Central memory CD8-positive, alpha-beta T cell (primary cell): ENCODE data around the gene C15orf39.
A peak's percentile ranks its signal among the peaks of the same experiment; 100 is the strongest.

ENCODE experiments used
- ATAC-seq: fragments of 150-1000 bp; cut with Tn5 transposase; replicated peaks from 2 replicates; pipeline ENCODE4 v1.10.0; 2022; ENCODE audit warnings: mild to moderate bottlenecking, moderate FRiP score, moderate number of reproducible peaks; ENCODE audit not compliant: poor library complexity, severe bottlenecking; ENCODE audit errors: extremely low read depth
- DNase-seq, 2 donors: peaks; one replicate each; pipeline ENCODE4 v3.0.0; 2021; ENCODE audit warnings: low spot score in 2 of 2
- H3K27ac Mint-ChIP-seq: one replicate; pipeline ENCODE4 v1.8.0; 2022; ENCODE audit warnings: low read depth, mild to moderate bottlenecking, moderate library complexity, mixed read lengths
- H3K27me3 Mint-ChIP-seq: one replicate; pipeline ENCODE4 v1.8.0; 2022; ENCODE audit warnings: mixed read lengths
- H3K36me3 Mint-ChIP-seq: one replicate; pipeline ENCODE4 v1.8.0; 2022; ENCODE audit warnings: mild to moderate bottlenecking, moderate library complexity, mixed read lengths; ENCODE audit not compliant: insufficient read depth
- H3K4me1 Mint-ChIP-seq: one replicate; pipeline ENCODE4 v1.8.0; 2022; ENCODE audit warnings: mixed read lengths
- H3K4me3 Mint-ChIP-seq: one replicate; pipeline ENCODE4 v1.8.0; 2022; ENCODE audit warnings: mild to moderate bottlenecking, moderate library complexity, mixed read lengths
- H3K9me3 Mint-ChIP-seq: one replicate; pipeline ENCODE4 v1.8.0; 2022; ENCODE audit warnings: mixed read lengths

The C15orf39 gene

GRCh38 chr15:75194397-75194796 is 7.3 kb upstream of the C15orf39 start:
- no peak for DNase-seq
- Mint-ChIP-seq H3K9me3 (no peaks in the 10 kb centered on the region), H3K27me3 (no peaks in the 10 kb centered on the region), H3K36me3 (peaks cover 4% of the 10 kb centered on the region), H3K4me1 (no peaks in the 10 kb centered on the region), H3K27ac (no peak overlapping the region), H3K4me3 (no peak overlapping the region)
- no peak for ATAC-seq

DNA sequence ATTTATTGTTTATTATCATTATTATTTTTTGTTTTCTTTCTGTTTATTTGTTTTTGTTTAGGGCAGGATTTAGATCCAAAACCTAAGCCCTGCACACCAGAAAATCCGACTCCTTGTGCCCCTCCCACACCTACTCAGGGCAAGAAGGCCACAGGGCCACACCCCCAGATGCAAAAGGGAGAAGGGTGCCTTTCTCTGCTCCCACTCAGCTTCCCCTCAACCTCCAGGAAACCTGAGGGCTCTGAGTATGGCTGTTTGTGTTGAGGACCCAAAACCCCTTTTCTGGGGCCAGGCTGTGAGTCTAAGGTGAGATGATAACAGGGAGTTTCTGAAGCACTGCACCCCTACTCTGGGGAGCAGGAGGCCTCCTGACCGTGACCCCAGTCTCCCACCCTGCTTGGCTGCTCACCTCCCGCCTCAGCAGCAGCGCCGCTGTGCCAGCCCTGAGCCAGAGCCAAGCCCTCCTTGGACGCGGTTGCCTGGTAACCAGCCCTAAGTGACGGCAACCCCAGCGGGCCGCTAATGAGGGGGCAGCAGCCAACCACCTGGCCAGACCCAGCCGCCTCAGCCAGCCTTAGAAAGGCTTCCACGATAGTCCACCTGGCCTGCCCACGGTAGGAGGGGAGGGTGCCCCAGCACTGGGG is 6.4 kb upstream of the C15orf39 start:
- no peaks in the 10 kb centered on the region for H3K27me3 Mint-ChIP-seq
- no peak for ATAC-seq
- no peak overlapping the region for H3K4me3 Mint-ChIP-seq
- H3K4me1 Mint-ChIP-seq, result no peaks in the 10 kb centered on the region
- DNase-seq, result no peak
- H3K36me3 Mint-ChIP-seq, result peaks cover 4% of the 10 kb centered on the region
- no peak overlapping the region for H3K27ac Mint-ChIP-seq
- no peaks in the 10 kb centered on the region for H3K9me3 Mint-ChIP-seq

GRCh38 chr15:75195766-75196241 is 5.9 kb upstream of the C15orf39 start:
- no peak for ATAC-seq
- Mint-ChIP-seq H3K27me3 (no peaks in the 10 kb centered on the region), H3K36me3 (peaks cover 2% of the 10 kb centered on the region), H3K4me3 (no peak overlapping the region), H3K9me3 (no peaks in the 10 kb centered on the region), H3K27ac (no peak overlapping the region), H3K4me1 (peaks cover 2% of the 10 kb centered on the region)
- DNase-seq, result no peak

DNA sequence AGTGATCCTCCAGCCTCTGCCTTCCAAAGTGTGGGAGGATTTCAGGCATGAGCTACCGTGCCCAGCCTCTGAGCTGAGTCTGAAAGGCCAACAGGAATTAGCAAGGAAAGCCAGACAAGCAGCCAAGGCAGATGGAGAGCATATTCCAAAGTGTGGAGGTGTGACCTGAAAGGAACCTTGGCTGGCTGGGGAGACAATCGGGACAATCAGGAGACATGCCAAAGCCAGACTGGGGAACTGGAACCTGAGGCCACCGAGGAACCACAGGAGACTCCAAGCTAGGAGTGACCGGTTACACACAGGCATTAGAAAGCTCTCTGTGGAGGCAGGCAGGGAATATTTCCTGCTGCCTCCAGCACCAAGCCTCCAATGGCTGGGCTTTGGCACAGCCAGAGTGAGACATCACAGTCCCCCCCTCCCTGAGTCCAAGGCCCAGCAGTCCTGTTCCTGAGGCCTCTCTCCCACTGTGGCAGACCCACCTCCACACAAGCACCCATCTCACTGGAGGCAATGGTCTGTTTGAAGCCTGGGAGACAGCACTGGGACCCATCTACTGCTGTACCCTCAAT is 4.5 kb upstream of the C15orf39 start:
- Mint-ChIP-seq H3K4me1 (peaks cover 9% of the 10 kb centered on the region), H3K27me3 (no peaks in the 10 kb centered on the region)

GRCh38 chr15:75198560-75199356 is 2.9 kb upstream of the C15orf39 start:
- ATAC-seq (no peak), DNase-seq (no peak)
- Mint-ChIP-seq H3K27me3 (no peaks in the 10 kb centered on the region), H3K9me3 (no peaks in the 10 kb centered on the region), H3K27ac (no peak overlapping the region), H3K4me1 (peaks cover 21% of the 10 kb centered on the region), H3K4me3 (no peak overlapping the region), H3K36me3 (peaks cover 4% of the 10 kb centered on the region)

More for the DNA sequence above, 4.5 kb upstream of the C15orf39 start:
- Mint-ChIP-seq H3K4me3 (no peak overlapping the region), H3K9me3 (no peaks in the 10 kb centered on the region), H3K36me3 (peaks cover 4% of the 10 kb centered on the region), H3K27ac (no peak overlapping the region)
- DNase-seq, result no peak
- ATAC-seq, result no peak

- Mint-ChIP-seq H3K36me3 (peaks cover 4% of the 10 kb centered on the region), H3K4me3 (no peak overlapping the region), H3K9me3 (no peaks in the 10 kb centered on the region), H3K27me3 (no peaks in the 10 kb centered on the region), H3K27ac (no peak overlapping the region), H3K4me1 (peaks cover 28% of the 10 kb centered on the region)
- no peak for ATAC-seq
- no peak for DNase-seq
Observed at GRCh38 chr15:75199357-75199940, 2.2 kb upstream of the C15orf39 start.

DNA sequence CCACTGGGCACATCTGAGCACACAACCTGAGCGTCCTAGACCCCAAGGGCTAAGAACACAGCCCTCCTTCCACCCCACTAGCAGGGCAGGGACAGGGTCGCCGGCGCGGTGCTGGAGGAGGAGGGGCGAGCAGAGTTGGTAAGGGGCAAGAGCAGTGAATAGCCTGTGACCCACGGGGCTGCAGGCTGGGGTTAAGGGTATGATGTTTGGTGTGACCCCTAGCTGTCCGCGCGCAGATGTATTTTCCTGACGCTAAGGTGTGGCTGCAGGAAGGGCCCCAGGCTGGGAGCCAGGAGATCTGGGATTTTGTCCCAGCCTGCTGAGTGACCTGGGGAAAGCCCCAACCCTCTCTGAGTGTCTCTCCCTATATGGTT is 1.3 kb upstream of the C15orf39 start:
- H3K27me3 Mint-ChIP-seq, result no peaks in the 10 kb centered on the region
- H3K36me3 Mint-ChIP-seq, result peaks cover 9% of the 10 kb centered on the region

DNA sequence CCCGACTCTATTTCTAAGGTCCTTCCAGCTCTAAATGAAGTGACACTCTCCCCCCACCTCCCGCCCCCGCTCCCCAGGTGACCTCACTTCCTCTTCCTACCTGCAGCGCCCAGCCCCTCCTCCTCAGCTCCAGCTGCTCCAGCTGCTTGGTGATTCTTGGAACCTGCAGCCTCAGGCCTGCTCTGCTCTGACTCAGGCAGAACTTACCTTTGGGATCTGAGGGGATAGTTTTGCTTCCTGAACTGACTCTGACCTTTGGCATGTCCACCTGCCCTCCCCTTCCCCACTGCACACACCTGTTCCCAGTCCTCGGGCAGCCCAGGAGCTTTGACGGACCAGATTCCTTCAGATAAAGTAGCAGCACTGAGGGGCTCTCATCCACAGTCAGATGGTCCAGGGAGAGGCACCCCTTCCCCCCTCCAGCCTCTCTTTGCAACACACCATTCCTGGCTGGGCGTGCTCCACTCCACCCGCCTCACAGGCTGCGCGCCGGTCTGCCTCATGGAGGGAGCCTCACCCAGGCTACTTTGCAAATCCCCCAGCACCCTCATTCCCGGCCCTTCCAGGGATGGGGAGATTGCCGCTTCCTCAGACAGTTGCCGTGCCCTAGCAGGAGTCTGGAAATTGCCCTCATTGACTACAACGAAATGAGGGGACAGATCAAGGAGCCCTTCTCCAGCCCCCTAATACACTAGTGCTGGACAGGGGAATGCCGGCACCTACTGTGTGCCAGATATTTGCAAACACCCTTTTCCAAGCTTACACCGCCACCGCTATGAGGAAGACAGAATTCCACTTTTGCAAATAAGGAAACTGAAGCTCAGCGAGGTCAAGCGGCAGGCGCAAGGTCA is 692 bp upstream of the C15orf39 start:
- H3K4me1 Mint-ChIP-seq, result peaks cover 35% of the 10 kb centered on the region
- no peaks in the 10 kb centered on the region for H3K9me3 Mint-ChIP-seq
- no peak for DNase-seq

More for the DNA sequence above, 1.3 kb upstream of the C15orf39 start:
- ATAC-seq (no peak), DNase-seq (no peak)
- Mint-ChIP-seq H3K4me1 (peaks cover 35% of the 10 kb centered on the region), H3K4me3 (peak overlapping the region; percentile 55), H3K9me3 (no peaks in the 10 kb centered on the region), H3K27ac (no peak overlapping the region)

DNA sequence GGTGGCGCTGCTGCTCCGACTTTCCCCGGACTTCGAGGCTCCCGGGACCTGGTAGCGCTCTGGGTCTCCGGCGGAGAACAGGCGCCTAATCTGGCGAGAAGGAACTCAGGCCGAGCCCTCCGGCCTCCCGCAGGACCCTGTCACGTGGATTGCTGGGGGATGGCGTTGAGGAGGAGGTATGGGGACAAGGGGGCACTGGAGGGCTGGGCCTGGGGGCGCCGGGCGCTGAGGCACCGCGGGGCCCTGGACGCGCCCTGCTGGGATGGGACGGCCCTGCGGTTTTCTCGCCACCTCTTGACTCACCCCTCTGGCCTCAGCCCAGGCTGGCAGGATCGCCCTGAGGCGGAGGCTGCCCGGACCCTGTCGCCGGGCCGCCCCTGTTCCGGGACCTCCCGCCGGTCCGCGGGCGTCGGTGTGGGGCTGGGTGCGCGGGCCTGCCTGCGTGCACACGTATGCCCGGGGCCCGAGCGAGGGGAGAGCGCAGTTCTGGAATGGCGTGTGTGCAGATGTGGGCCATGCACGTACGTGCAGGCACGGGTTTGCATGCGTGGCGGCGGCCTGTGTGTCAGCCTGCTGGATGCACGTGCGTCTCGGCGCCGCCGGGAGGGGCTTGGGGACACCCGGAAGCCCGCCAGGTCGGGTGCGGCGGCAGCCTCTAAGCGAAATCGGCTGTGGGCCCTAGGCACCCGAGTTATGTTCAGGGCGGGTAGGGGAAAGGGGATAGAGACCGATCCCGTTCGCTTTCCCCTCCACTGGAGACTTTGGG is 752 bp downstream of the C15orf39 start:
- H3K4me1 Mint-ChIP-seq, result peaks cover 40% of the 10 kb centered on the region
- peak overlapping the region; percentile 83 for H3K27ac Mint-ChIP-seq
- H3K4me3 Mint-ChIP-seq, result peak overlapping the region; percentile 83
- peak; percentile 77 for ATAC-seq
- H3K36me3 Mint-ChIP-seq, result peaks cover 9% of the 10 kb centered on the region
- peak; percentile 76 to 83 for DNase-seq
- H3K27me3 Mint-ChIP-seq, result no peaks in the 10 kb centered on the region
- no peaks in the 10 kb centered on the region for H3K9me3 Mint-ChIP-seq

More for the DNA sequence above, 692 bp upstream of the C15orf39 start:
- H3K27me3 Mint-ChIP-seq, result no peaks in the 10 kb centered on the region
- peaks cover 9% of the 10 kb centered on the region for H3K36me3 Mint-ChIP-seq
- peak overlapping the region; percentile 83 for H3K4me3 Mint-ChIP-seq
- ATAC-seq, result no peak
- peak overlapping the region; percentile 83 for H3K27ac Mint-ChIP-seq

DNA sequence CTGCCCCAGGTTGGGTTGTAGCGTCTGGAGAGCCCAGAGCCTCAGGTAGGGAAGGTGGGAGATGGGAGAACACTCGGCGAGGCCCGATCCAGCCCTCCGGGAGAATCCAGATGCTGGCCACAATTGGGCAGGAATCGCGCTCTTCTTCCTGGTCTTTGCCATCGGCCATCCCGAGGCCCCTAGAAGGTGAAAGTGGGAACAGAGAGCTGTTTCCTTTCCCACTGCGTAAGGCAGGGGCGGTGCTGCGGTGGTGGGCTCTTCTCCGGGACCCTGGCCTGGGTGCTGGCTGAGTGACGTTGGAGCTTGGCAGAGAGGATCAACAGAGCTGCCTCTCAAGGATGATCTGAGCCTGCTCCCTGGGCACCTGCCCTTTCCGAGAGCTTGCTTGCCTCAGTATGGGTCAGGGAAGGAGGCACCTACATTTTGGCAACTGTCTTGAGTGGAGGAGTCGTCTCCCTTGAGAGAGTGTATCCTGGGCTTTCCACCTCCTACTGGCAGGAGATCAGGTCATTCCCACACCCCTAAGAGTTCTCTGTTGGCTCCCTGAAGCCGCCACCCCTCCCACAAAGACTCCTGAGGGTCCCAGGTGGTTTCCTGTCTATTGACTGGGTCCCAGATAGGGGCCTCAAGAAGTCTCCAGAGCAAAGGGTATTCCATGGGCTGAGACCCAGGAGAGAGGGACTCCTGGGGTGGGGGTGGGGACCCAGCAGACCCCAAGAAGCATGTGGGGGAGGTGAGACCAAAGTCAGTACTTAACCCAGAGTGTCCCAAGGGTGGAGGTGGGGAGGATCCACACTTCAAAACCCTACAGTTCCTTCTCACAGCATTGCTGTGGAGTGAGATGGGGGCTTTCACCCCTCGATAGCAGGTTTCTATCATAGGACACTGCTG is 1.6 kb downstream of the C15orf39 start:
- peaks cover 42% of the 10 kb centered on the region for H3K4me1 Mint-ChIP-seq
- peak overlapping the region; percentile 83 for H3K4me3 Mint-ChIP-seq
- H3K27ac Mint-ChIP-seq, result peak overlapping the region; percentile 83
- peaks cover 11% of the 10 kb centered on the region for H3K36me3 Mint-ChIP-seq
- no peaks in the 10 kb centered on the region for H3K27me3 Mint-ChIP-seq
- ATAC-seq, result no peak
- no peak for DNase-seq
- no peaks in the 10 kb centered on the region for H3K9me3 Mint-ChIP-seq

DNA sequence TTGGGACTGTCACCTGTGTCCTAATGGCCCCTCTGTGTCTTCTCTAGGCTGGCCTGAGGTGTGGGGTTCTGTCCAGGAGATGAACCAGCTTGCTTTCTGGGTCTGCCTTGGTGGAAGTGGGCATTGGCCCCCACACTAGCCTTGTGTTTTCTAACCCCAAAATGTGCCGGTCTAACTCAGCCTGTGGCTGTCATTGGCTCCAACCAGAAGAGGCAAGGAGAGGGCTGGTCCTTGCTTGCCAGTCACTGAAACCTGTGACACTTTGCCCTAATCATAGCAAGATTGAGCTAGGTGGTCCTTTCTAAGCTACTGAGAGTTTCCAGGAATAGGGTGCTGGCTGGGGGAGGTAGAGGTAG is 2.2 kb downstream of the C15orf39 start:
- peak overlapping the region; percentile 83 for H3K27ac Mint-ChIP-seq
- ATAC-seq, result no peak
- peaks cover 45% of the 10 kb centered on the region for H3K4me1 Mint-ChIP-seq
- no peaks in the 10 kb centered on the region for H3K27me3 Mint-ChIP-seq
- H3K36me3 Mint-ChIP-seq, result peaks cover 15% of the 10 kb centered on the region
- H3K9me3 Mint-ChIP-seq, result no peaks in the 10 kb centered on the region
- DNase-seq, result no peak
- peak overlapping the region; percentile 83 for H3K4me3 Mint-ChIP-seq
